T-cell (primary cell): ENCODE data around the gene FADS6. TPM values are rescaled to one million over a fixed set of nuclear protein-coding genes. Genes with fewer than 3 reads are reported as not detected.
A peak's percentile ranks its signal among the peaks of the same experiment; 100 is the strongest.

Experiments
- ATAC-seq, 4 experiments: fragments of 200-7000 bp in 3 of 4; fragments of 150-1000 bp in 1 of 4; cut with Tn5 transposase; replicated peaks in 1 of 4; 1 replicate in 3 of 4; 2 replicates in 1 of 4; pipeline ENCODE4 v1.10.0; 2021; ENCODE audit warnings: moderate library complexity in 3 of 4, mild to moderate bottlenecking in 2 of 4, moderate number of reproducible peaks in 1 of 4
- CTCF ChIA-PET, 2 donors: fragments of 300-600 bp; sonication (Branson Sonifier 250); formaldehyde crosslinking; loops; one replicate each; lab custom pipeline; 2022; ENCODE audit warnings: antibody characterized with exemption in 2 of 2; lab: Charles Lee
- POLR2A ChIA-PET, 2 donors: fragments of 300-600 bp; sonication (Branson Sonifier 250); formaldehyde crosslinking; loops; one replicate each; lab custom pipeline; 2022; ENCODE audit warnings: antibody characterized with exemption in 2 of 2; lab: Charles Lee
- DNase-seq, 35 experiments: peaks; one replicate each; pipeline versions ENCODE4 v3.0.0 to v3.0.0-alpha.2; 2013 to 2023
- H3K27ac ChIP-seq: one replicate; pipeline ENCODE4 v1.5.1; 2013; ENCODE audit warnings: low read length
- H3K27me3 ChIP-seq, 2 experiments: replicated peaks in 1 of 2; 1 replicate in 1 of 2; 2 replicates in 1 of 2; pipeline versions ENCODE4 v1.6.1 to v1.7.0; 2013; ENCODE audit warnings: low read length in 1 of 2, mixed read lengths in 1 of 2; ENCODE audit not compliant: control insufficient read depth in 2 of 2, insufficient read depth in 2 of 2; ENCODE audit errors: extremely low read depth in 1 of 2
- H3K36me3 ChIP-seq, 2 donors: 1 replicate in 1 of 2; 2 replicates in 1 of 2; pipeline versions ENCODE4 v1.6.1 to v1.7.0; 2013; ENCODE audit warnings: low read length in 1 of 2; ENCODE audit not compliant: control insufficient read depth in 2 of 2, insufficient read depth in 1 of 2; ENCODE audit errors: extremely low read depth in 1 of 2
- H3K4me1 ChIP-seq, 2 experiments: 1 replicate in 1 of 2; 2 replicates in 1 of 2; pipeline versions ENCODE4 v1.6.1 to v1.7.0; 2013; ENCODE audit warnings: low read length in 2 of 2, mixed read lengths in 1 of 2; ENCODE audit not compliant: insufficient read depth in 2 of 2, control insufficient read depth in 1 of 2; ENCODE audit errors: extremely low read depth in 1 of 2
- H3K4me3 ChIP-seq, 2 donors: 1 replicate in 1 of 2; 2 replicates in 1 of 2; pipeline versions ENCODE4 v1.5.1 to v1.7.0; 2013; ENCODE audit warnings: mild to moderate bottlenecking in 2 of 2, low read length in 1 of 2, moderate library complexity in 1 of 2; ENCODE audit not compliant: control insufficient read depth in 1 of 2; ENCODE audit errors: extremely low read depth in 1 of 2
- H3K9me3 ChIP-seq: 2 replicates; pipeline ENCODE4 v1.7.0; 2013
- H3K27ac Mint-ChIP-seq, 2 donors: one replicate each; pipeline ENCODE4 v1.8.0; 2020 to 2021; ENCODE audit warnings: mild to moderate bottlenecking in 2 of 2, mixed read lengths in 2 of 2
- H3K27me3 Mint-ChIP-seq, 2 donors: one replicate each; pipeline ENCODE4 v1.8.0; 2021 to 2022; ENCODE audit warnings: mixed read lengths in 2 of 2
- H3K36me3 Mint-ChIP-seq: one replicate; pipeline ENCODE4 v1.8.0; 2021; ENCODE audit warnings: mixed read lengths
- H3K4me1 Mint-ChIP-seq, 3 donors: one replicate each; pipeline ENCODE4 v1.8.0; 2020 to 2022; ENCODE audit warnings: mixed read lengths in 3 of 3, mild to moderate bottlenecking in 1 of 3
- H3K4me3 Mint-ChIP-seq, 3 donors: one replicate each; pipeline ENCODE4 v1.8.0; 2020 to 2022; ENCODE audit warnings: mild to moderate bottlenecking in 3 of 3, mixed read lengths in 3 of 3, moderate library complexity in 3 of 3
- H3K9me3 Mint-ChIP-seq, 3 donors: one replicate each; pipeline ENCODE4 v1.8.0; 2020 to 2022; ENCODE audit warnings: mixed read lengths in 3 of 3
- WGBS: methylation state at CpG from one replicate; pipeline ENCODE4 v1.1.5; 2013; ENCODE audit warnings: missing lambda C conversion rate; ENCODE audit not compliant: insufficient coverage; 5-methylcytosine and 5-hydroxymethylcytosine counted together
- total RNA-seq, 35 experiments: library from RNA in 6 of 35; stranded (reverse) in 6 of 35; fragments of 120-200 nt in 1 of 35; gene quantifications; one replicate each; pipeline versions ENCODE4 v1.2.1 to v1.2.4 and lab custom pipeline; 2013 to 2026

FADS6 gene
- total RNA-seq, 5 donors from 2014 or later (not counting 1 experiment from before 2014, with no cell fraction given): not detected

DNA sequence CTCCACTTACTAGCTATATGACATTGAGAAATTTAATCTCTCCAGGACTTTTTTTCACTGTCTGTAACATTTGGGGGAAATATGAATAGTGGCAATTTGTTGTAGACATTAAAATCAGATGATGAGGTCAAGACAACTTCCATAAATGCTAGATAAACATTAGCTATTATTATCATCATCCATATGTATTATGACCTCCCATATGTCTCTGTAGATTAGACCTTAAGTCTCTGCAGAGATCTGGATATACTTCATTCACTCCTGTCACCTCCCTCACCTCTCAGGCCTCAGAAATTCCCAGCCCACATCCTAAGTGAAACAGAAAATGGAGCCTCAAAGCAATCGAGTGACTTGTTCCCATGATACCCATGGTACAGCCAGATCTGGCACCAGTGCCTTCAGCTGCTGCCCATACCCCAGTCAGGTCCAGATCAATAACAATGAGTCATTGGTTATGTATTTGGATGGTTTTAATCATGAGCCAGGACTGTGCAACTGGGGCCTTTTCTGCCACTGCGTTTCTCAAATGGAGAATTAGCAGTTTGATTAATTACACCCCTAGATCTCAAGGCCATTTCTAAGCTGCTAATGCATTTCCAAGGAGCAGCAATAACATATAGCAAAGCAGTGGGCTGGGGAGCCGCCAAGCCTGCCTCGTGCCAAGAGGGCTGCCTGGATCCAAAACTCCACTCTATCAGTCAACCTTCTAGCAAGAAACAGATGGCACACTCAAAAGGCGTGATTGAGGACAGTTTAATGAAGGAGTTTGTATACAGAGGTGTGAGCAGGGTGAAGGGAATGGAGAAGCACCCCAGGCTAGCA is 18.1 kb downstream of the FADS6 start:
- H3K9me3 ChIP-seq: no peaks in the 10 kb centered on the region
- POLR2A ChIA-PET: interaction anchor here in 1 of 2 donors (0.6 kb wide), 1 partner anchor 91 kb away, joined by 5 read pairs; no protein-coding TSS in a partner anchor
- no peak overlapping the region for H3K27ac ChIP-seq
- H3K9me3 Mint-ChIP-seq: no peaks in the 10 kb centered on the region
- no peak for ATAC-seq
- no peak overlapping the region for H3K27ac Mint-ChIP-seq
- no peak overlapping the region for H3K4me3 Mint-ChIP-seq
- no peak for DNase-seq
- H3K36me3 ChIP-seq: no peaks in the 10 kb centered on the region
- no peaks in the 10 kb centered on the region for H3K36me3 Mint-ChIP-seq
- peaks cover 16 to 25% (median 23%) of the 10 kb centered on the region in 3 donors for H3K4me1 Mint-ChIP-seq
- 60% methylated on average over 1 of the region's 5 CpGs for WGBS
- peaks cover 0 to 3% of the 10 kb centered on the region in 2 donors for H3K27me3 Mint-ChIP-seq
- H3K27me3 ChIP-seq: peaks cover 0 to 10% of the 10 kb centered on the region in 2 experiments
- CTCF ChIA-PET: interaction anchor here in 1 of 2 donors (1.0 kb wide), 1 partner anchor 96 kb away, joined by 10 read pairs; no protein-coding TSS in a partner anchor
- H3K4me1 ChIP-seq: peaks cover 4 to 21% of the 10 kb centered on the region in 2 experiments
- no peak overlapping the region for H3K4me3 ChIP-seq

- DNase-seq (no peak), ATAC-seq (no peak)
- ChIA-PET POLR2A (interaction anchor here in 1 of 2 donors (0.6 kb wide), 1 partner anchor 105 kb away, joined by 3 read pairs; no protein-coding TSS in a partner anchor), CTCF (no interaction called here)
- peaks cover 16 to 28% (median 23%) of the 10 kb centered on the region in 3 donors for H3K4me1 Mint-ChIP-seq
- no peaks in the 10 kb centered on the region for H3K9me3 ChIP-seq
- no peak overlapping the region for H3K4me3 ChIP-seq
- H3K4me1 ChIP-seq: peaks cover 4 to 21% of the 10 kb centered on the region in 2 experiments
- no peaks in the 10 kb centered on the region for H3K36me3 ChIP-seq
- no peak overlapping the region for H3K27ac ChIP-seq
- H3K27ac Mint-ChIP-seq: no peak overlapping the region
- no peaks in the 10 kb centered on the region for H3K9me3 Mint-ChIP-seq
- peaks cover 3% of the 10 kb centered on the region for H3K36me3 Mint-ChIP-seq
- peaks cover 0 to under 1% of the 10 kb centered on the region in 2 donors for H3K27me3 Mint-ChIP-seq
- no CpG with 5 or more reads among the region's 5 CpGs for WGBS
- peaks cover 0 to 10% of the 10 kb centered on the region in 2 experiments for H3K27me3 ChIP-seq
- peak overlapping the region in 1 of 3 donors; percentile 80 for H3K4me3 Mint-ChIP-seq
Observed at GRCh38 chr17:74874615-74875037, 18.8 kb downstream of the FADS6 start.

DNA sequence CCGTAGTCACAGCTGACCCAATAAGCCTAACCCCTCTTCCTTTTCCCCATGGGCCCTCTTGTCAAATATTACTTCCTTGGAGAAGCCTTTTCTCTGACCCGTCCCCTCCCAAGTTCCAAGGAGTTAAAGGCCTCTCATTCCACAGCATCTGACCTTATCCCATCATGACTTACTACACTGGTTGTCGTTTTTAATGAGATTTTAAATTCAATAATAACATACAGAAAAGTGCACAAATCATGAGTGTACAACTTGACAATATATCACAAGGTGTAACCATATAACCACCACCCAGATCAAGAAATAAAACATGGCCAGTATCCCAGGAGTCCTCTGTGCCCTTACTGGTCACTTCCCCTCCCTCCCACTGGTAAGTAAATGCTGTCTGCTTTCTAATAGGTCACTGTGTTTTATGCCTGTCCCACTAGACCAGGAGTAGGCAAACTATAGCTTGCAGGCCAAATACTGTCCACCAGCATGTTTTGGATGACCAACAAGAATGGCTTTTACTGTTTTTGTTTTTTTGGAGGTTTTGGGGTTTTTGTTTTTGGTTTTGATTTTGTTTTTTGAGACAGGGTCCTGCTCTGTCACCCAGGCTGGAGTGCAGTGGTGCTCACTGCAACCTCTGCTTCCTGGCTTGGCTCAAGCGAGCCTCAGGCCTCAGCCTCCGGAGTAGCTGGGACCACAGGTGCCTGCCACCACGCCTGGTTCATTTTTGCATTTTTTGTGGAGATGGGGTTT is 19.4 kb downstream of the FADS6 start:
- POLR2A ChIA-PET: interaction anchor here in 1 of 2 donors (0.6 kb wide), 2 partner anchors 15 to 104 kb away, joined by 3 to 13 read pairs; no protein-coding TSS in a partner anchor
- peaks cover 5% of the 10 kb centered on the region for H3K36me3 Mint-ChIP-seq

DNA sequence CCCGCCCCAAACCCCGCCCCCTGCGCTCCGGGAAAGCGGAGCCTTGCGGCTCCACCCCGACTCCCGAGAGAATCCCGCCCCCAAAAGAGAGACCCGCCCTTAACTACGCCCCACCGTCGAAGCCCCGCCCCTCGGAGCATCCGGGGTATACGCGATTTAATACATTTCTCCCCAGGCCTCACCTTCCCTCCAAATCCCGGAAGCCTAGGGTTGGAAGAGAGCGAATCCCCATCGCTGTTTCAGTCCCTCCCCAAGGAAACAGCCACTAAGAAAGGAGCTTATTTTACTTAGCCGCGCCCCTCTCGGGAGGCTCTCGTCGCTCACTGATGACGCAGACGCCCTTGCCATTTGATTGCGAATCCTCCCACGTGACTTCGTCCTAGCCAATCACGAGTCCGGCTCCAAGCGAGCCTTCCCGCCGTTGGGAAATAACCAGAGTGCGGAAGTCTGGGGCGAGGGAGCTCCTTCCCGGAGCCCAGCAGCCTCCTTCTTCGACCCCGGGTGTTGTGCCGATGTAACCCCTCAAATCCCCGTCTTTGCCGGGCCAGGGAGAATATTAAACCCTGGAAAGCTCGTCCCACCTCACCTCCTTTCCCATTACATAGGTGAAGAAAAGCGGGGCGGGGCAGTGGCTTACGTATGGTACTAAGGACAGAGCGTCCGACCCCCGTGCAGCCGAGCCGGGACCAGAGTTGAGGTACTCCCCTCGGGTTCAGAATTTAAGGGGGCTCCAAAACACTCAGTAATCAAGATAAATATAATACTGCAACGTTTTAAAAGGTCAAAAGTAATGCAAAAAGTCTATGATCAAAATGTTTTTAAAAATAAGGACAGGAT is 20.2 kb downstream of the FADS6 start:
- H3K36me3 Mint-ChIP-seq: peaks cover 5% of the 10 kb centered on the region
- Histone ChIP-seq H3K27me3 (peaks cover 0 to 5% of the 10 kb centered on the region in 2 experiments), H3K9me3 (no peaks in the 10 kb centered on the region), H3K4me3 (peak overlapping the region; percentile 76 to 91), H3K4me1 (peaks cover 4 to 21% of the 10 kb centered on the region in 2 experiments), H3K27ac (peak overlapping the region; percentile 89), H3K36me3 (peaks cover 0 to 2% of the 10 kb centered on the region in 2 donors)
- ATAC-seq: peak; percentile 93 to 94 (median 94)
- H3K4me1 Mint-ChIP-seq: peaks cover 16 to 30% (median 23%) of the 10 kb centered on the region in 3 donors
- DNase-seq: peak; percentile 96 to 100 (median 99)
- 0% methylated on average over 35 of the region's 55 CpGs for WGBS
- H3K27me3 Mint-ChIP-seq: no peaks in the 10 kb centered on the region
- POLR2A ChIA-PET: interaction anchor here (0.5 to 1.3 kb wide), 3 partner anchors 16 to 99 kb away, joined by 3 to 13 read pairs (median 4); no protein-coding TSS in a partner anchor
- H3K27ac Mint-ChIP-seq: peak overlapping the region; percentile 95 to 97
- peak overlapping the region; percentile 80 to 92 (median 88) for H3K4me3 Mint-ChIP-seq
- CTCF ChIA-PET: interaction anchor here (0.5 to 2.2 kb wide), 12 partner anchors 10 to 1779 kb away, joined by 3 to 8 read pairs (median 4); partner anchors contain the start of genes MIF4GD (in 1 of the 2), NAT9 (in 1 of the 2), RAB37 (in 1 of the 2) and SLC25A19 (in 1 of the 2)
- H3K9me3 Mint-ChIP-seq: no peaks in the 10 kb centered on the region

More for the DNA sequence above, 19.4 kb downstream of the FADS6 start:
- no peak for ATAC-seq
- WGBS: 100% methylated on average over 1 of the region's 6 CpGs
- Mint-ChIP-seq H3K9me3 (no peaks in the 10 kb centered on the region), H3K4me3 (peak overlapping the region; percentile 80 to 92 (median 88)), H3K27ac (peak overlapping the region; percentile 95 to 97), H3K4me1 (peaks cover 16 to 30% (median 23%) of the 10 kb centered on the region in 3 donors), H3K27me3 (no peaks in the 10 kb centered on the region)
- Histone ChIP-seq H3K36me3 (peaks cover 0 to 2% of the 10 kb centered on the region in 2 donors), H3K9me3 (no peaks in the 10 kb centered on the region), H3K4me1 (peaks cover 4 to 21% of the 10 kb centered on the region in 2 experiments), H3K27me3 (peaks cover 0 to 7% of the 10 kb centered on the region in 2 experiments), H3K4me3 (peak overlapping the region; percentile 76 to 91), H3K27ac (peak overlapping the region; percentile 89)
- no peak for DNase-seq
- CTCF ChIA-PET: interaction anchor here in 1 of 2 donors (1.1 to 1.2 kb wide), 2 partner anchors 240 to 415 kb away, joined by 4 read pairs; partner anchors contain the start of gene SLC25A19

GRCh38 chr17:74872313-74873036 is 21.0 kb downstream of the FADS6 start, which contains the start of gene FDXR:
Gene FDXR (minus strand): TSS chr17:74872994. CDS start chr17:74872944, 50 bp downstream.
- peaks cover 5% of the 10 kb centered on the region for H3K36me3 Mint-ChIP-seq
- no peaks in the 10 kb centered on the region for H3K27me3 Mint-ChIP-seq
- peaks cover 16 to 30% (median 23%) of the 10 kb centered on the region in 3 donors for H3K4me1 Mint-ChIP-seq
- peak within 1 kb of the TSS; percentile 89 for H3K27ac ChIP-seq
- H3K4me1 ChIP-seq: peaks cover 4 to 21% of the 10 kb centered on the region in 2 experiments
- peak within 1 kb of the TSS; percentile 76 to 91 for H3K4me3 ChIP-seq
- no peaks in the 10 kb centered on the region for H3K27me3 ChIP-seq
- peak in 1 of 35 experiments; percentile 16 for DNase-seq
- H3K9me3 Mint-ChIP-seq: no peaks in the 10 kb centered on the region
- peak; percentile 2 to 9 (median 6) for ATAC-seq
- peak within 1 kb of the TSS; percentile 80 to 92 (median 88) for H3K4me3 Mint-ChIP-seq
- H3K36me3 ChIP-seq: peaks cover 0 to 2% of the 10 kb centered on the region in 2 donors
- WGBS: 11% methylated on average over 38 of the region's 38 CpGs
- ChIA-PET POLR2A (interaction anchor here (0.5 to 1.3 kb wide), 2 partner anchors 97 to 99 kb away, joined by 3 to 4 read pairs; no protein-coding TSS in a partner anchor), CTCF (interaction anchor here (0.5 to 2.2 kb wide), 11 partner anchors 9 to 1778 kb away, joined by 3 to 8 read pairs (median 4); partner anchors contain the start of genes NAT9 (in 1 of the 2), RAB37 (in 1 of the 2) and SLC25A19 (in 1 of the 2))
- no peaks in the 10 kb centered on the region for H3K9me3 ChIP-seq
- peak within 1 kb of the TSS; percentile 95 to 97 for H3K27ac Mint-ChIP-seq
